Body of pancreas (tissue), 4 donors: ENCODE measurements around the gene BIRC2.

Experiments used
- POLR2A ChIP-seq, 3 donors: fragments of 450-650 bp; IDR thresholded peaks; one replicate each; pipeline ENCODE4 v1.6.1; 2016; ENCODE audit warnings: antibody characterized with exemption in 3 of 3, mild to moderate bottlenecking in 2 of 3
- TF ChIP-seq, protein P1 (sequence below), 7 experiments: fragments of 450-650 bp in 4 of 7; fragments of 200-600 bp in 3 of 7; sonication (generic) in 3 of 7; IDR thresholded peaks; one replicate each; pipeline ENCODE4 v1.5.1; 2016 to 2019; ENCODE audit warnings: antibody characterized with exemption in 7 of 7

DNA sequence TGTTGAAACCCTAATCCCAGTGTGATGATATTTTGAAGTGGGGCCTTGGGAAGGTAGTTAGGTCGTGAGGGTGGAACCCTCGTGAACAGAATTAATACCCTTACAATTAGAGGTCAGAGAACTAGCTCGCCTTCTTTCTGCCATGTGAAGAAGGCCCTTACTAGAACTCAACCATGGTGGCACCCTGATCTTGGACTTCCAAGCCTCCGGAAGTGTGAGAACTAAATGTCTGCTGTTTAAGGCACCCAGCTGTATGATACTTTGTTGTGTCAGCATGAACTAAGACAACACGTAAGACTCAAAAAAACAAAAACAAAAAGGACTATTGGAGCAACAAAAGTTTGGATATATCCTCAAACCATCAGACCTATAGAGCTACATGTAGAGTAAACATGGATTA is 53.6 kb downstream of the BIRC2 start:
- TF ChIP-seq, protein P1, sequence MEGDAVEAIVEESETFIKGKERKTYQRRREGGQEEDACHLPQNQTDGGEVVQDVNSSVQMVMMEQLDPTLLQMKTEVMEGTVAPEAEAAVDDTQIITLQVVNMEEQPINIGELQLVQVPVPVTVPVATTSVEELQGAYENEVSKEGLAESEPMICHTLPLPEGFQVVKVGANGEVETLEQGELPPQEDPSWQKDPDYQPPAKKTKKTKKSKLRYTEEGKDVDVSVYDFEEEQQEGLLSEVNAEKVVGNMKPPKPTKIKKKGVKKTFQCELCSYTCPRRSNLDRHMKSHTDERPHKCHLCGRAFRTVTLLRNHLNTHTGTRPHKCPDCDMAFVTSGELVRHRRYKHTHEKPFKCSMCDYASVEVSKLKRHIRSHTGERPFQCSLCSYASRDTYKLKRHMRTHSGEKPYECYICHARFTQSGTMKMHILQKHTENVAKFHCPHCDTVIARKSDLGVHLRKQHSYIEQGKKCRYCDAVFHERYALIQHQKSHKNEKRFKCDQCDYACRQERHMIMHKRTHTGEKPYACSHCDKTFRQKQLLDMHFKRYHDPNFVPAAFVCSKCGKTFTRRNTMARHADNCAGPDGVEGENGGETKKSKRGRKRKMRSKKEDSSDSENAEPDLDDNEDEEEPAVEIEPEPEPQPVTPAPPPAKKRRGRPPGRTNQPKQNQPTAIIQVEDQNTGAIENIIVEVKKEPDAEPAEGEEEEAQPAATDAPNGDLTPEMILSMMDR (IDR thresholded peaks at IDR 0.05) = no peak
- no peak for TF ChIP-seq POLR2A (IDR thresholded peaks at IDR 0.05)
